Epidermal melanocyte (primary cell): ENCODE measurements around the gene ITGA1.
A peak's percentile ranks its signal among the peaks of the same experiment; 100 is the strongest.

ENCODE experiments used
- DNase-seq: peaks from one replicate; pipeline ENCODE4 v3.0.0; 2011; ENCODE audit warnings: low spot score; ENCODE audit not compliant: insufficient read length

Gene ITGA1

GRCh38 chr5:52771343-52772039, 16.2 kb upstream of the ITGA1 start:
- no peak for DNase-seq

- no peak for DNase-seq
Observed at GRCh38 chr5:52772668-52773067, 15.0 kb upstream of the ITGA1 start.

GRCh38 chr5:52773342-52773741, 14.4 kb upstream of the ITGA1 start:
- no peak for DNase-seq

- no peak for DNase-seq
Observed at GRCh38 chr5:52774005-52774410, 13.7 kb upstream of the ITGA1 start.

- no peak for DNase-seq
Observed at GRCh38 chr5:52776116-52776515, 11.6 kb upstream of the ITGA1 start.

- DNase-seq: no peak
Observed at GRCh38 chr5:52777186-52777585, 10.5 kb upstream of the ITGA1 start.

GRCh38 chr5:52778781-52779180, 8.9 kb upstream of the ITGA1 start:
- no peak for DNase-seq

- no peak for DNase-seq
Observed at GRCh38 chr5:52779213-52779612, 8.5 kb upstream of the ITGA1 start.

- no peak for DNase-seq
Observed at GRCh38 chr5:52783226-52783959, 4.3 kb upstream of the ITGA1 start.

- no peak for DNase-seq
Observed at GRCh38 chr5:52784737-52785136, 3.0 kb upstream of the ITGA1 start.

GRCh38 chr5:52786391-52786790, 1.3 kb upstream of the ITGA1 start:
- no peak for DNase-seq

- no peak for DNase-seq
Observed at GRCh38 chr5:52786949-52787599, 642 bp upstream of the ITGA1 start.

GRCh38 chr5:52788505-52788821, 747 bp downstream of the ITGA1 start:
- DNase-seq: no peak

GRCh38 chr5:52789378-52789777, 1.7 kb downstream of the ITGA1 start:
- DNase-seq: no peak

- no peak for DNase-seq
Observed at GRCh38 chr5:52789851-52790250, 2.1 kb downstream of the ITGA1 start.

- DNase-seq: no peak
Observed at GRCh38 chr5:52791366-52791765, 3.6 kb downstream of the ITGA1 start.

GRCh38 chr5:52794519-52794918, 6.8 kb downstream of the ITGA1 start:
- DNase-seq: no peak

GRCh38 chr5:52796031-52796430, 8.3 kb downstream of the ITGA1 start:
- DNase-seq: no peak

GRCh38 chr5:52796516-52797103, 8.9 kb downstream of the ITGA1 start:
- no peak for DNase-seq

- no peak for DNase-seq
Observed at GRCh38 chr5:52798938-52799337, 11.2 kb downstream of the ITGA1 start.

GRCh38 chr5:52799358-52799982, 11.8 kb downstream of the ITGA1 start:
- DNase-seq: no peak

GRCh38 chr5:52799983-52800393, 12.3 kb downstream of the ITGA1 start:
- DNase-seq: peak; percentile 61
